HG02870 (cell line): ENCODE results near the gene GABRG3.

Experiments used
- ATAC-seq: cut with Tn5 transposase; IDR thresholded peaks from one replicate; pipeline ENCODE4 v1.9.1; 2021; ENCODE audit warnings: mild to moderate bottlenecking, moderate library complexity; ENCODE audit not compliant: unreplicated experiment

GABRG3 gene

GRCh38 chr15:27454281-27455075 is 483.5 kb downstream of the GABRG3 start:
- ATAC-seq, result no peak

GRCh38 chr15:27456807-27457206 is 485.8 kb downstream of the GABRG3 start:
- ATAC-seq, result no peak

GRCh38 chr15:27457766-27458165 is 486.8 kb downstream of the GABRG3 start:
- no peak for ATAC-seq

GRCh38 chr15:27458345-27459084 is 487.5 kb downstream of the GABRG3 start:
- ATAC-seq, result no peak

GRCh38 chr15:27459836-27460235 is 488.9 kb downstream of the GABRG3 start:
- no peak for ATAC-seq

GRCh38 chr15:27461181-27461580 is 490.2 kb downstream of the GABRG3 start:
- ATAC-seq, result no peak

GRCh38 chr15:27463525-27464088 is 492.6 kb downstream of the GABRG3 start:
- no peak for ATAC-seq

- ATAC-seq, result no peak
Observed at GRCh38 chr15:27464941-27465612, 494.1 kb downstream of the GABRG3 start.

GRCh38 chr15:27466758-27467157 is 495.8 kb downstream of the GABRG3 start:
- no peak for ATAC-seq

GRCh38 chr15:27468151-27468591 is 497.2 kb downstream of the GABRG3 start:
- no peak for ATAC-seq

GRCh38 chr15:27473845-27474244 is 502.9 kb downstream of the GABRG3 start:
- ATAC-seq, result no peak

- ATAC-seq, result no peak
Observed at GRCh38 chr15:27475395-27475794, 504.4 kb downstream of the GABRG3 start.

- no peak for ATAC-seq
Observed at GRCh38 chr15:27479296-27480140, 508.5 kb downstream of the GABRG3 start.

GRCh38 chr15:27480141-27480530 is 509.2 kb downstream of the GABRG3 start:
- no peak for ATAC-seq

- no peak for ATAC-seq
Observed at GRCh38 chr15:27480642-27481041, 509.7 kb downstream of the GABRG3 start.

- no peak for ATAC-seq
Observed at GRCh38 chr15:27481768-27482167, 510.8 kb downstream of the GABRG3 start.

- no peak for ATAC-seq
Observed at GRCh38 chr15:27482287-27482686, 511.3 kb downstream of the GABRG3 start.

- no peak for ATAC-seq
Observed at GRCh38 chr15:27483124-27483523, 512.1 kb downstream of the GABRG3 start.

GRCh38 chr15:27485265-27485664 is 514.3 kb downstream of the GABRG3 start:
- no peak for ATAC-seq

- no peak for ATAC-seq
Observed at GRCh38 chr15:27486051-27486450, 515.1 kb downstream of the GABRG3 start.
